Osteocyte (in vitro differentiated cells): ENCODE results near the gene CRYBG3. TPM values are rescaled to one million over a fixed set of nuclear protein-coding genes. Genes with fewer than 3 reads are reported as not detected.

ENCODE experiments used
- DNase-seq: peaks from one replicate; pipeline ENCODE4 v3.0.0; 2021; ENCODE audit warnings: mixed read lengths; ENCODE audit not compliant: unreplicated experiment; ENCODE audit errors: extremely low spot score
- H3K27ac Mint-ChIP-seq: one replicate; pipeline ENCODE4 v1.8.0; 2021; ENCODE audit warnings: mild to moderate bottlenecking, mixed read lengths; ENCODE audit not compliant: unreplicated experiment
- H3K27me3 Mint-ChIP-seq: one replicate; pipeline ENCODE4 v1.8.0; 2021; ENCODE audit warnings: mixed read lengths; ENCODE audit not compliant: unreplicated experiment
- H3K36me3 Mint-ChIP-seq: one replicate; pipeline ENCODE4 v1.8.0; 2021; ENCODE audit warnings: mixed read lengths; ENCODE audit not compliant: unreplicated experiment
- H3K4me1 Mint-ChIP-seq: one replicate; pipeline ENCODE4 v1.8.0; 2021; ENCODE audit warnings: mixed read lengths; ENCODE audit not compliant: unreplicated experiment
- H3K4me3 Mint-ChIP-seq: one replicate; pipeline ENCODE4 v1.8.0; 2021; ENCODE audit warnings: mild to moderate bottlenecking, moderate library complexity, mixed read lengths; ENCODE audit not compliant: unreplicated experiment
- H3K9me3 Mint-ChIP-seq: one replicate; pipeline ENCODE4 v1.8.0; 2021; ENCODE audit warnings: mixed read lengths; ENCODE audit not compliant: unreplicated experiment
- CTCF ChIP-seq: fragments of 200-600 bp; sonication (generic); IDR thresholded peaks from 2 replicates; pipeline ENCODE4 v1.5.0; 2021; ENCODE audit warnings: antibody characterized with exemption, mild to moderate bottlenecking, moderate library complexity
- total RNA-seq: library from RNA; stranded (reverse); gene quantifications from 2 replicates; pipeline ENCODE4 v1.2.1, GENCODE V29; 2021

Gene CRYBG3
- total RNA-seq, 1 donor from 2014 or later, result 13.5 TPM

- no peak overlapping the region for H3K4me3 Mint-ChIP-seq
- H3K9me3 Mint-ChIP-seq, result no peaks in the 10 kb centered on the region
- H3K27ac Mint-ChIP-seq, result no peak overlapping the region
- no peaks in the 10 kb centered on the region for H3K27me3 Mint-ChIP-seq
- peaks cover 5% of the 10 kb centered on the region for H3K36me3 Mint-ChIP-seq
- no peak for TF ChIP-seq CTCF
- H3K4me1 Mint-ChIP-seq, result no peaks in the 10 kb centered on the region
- no peak for DNase-seq
These were observed 42.0 kb downstream of the CRYBG3 start for GRCh38 chr3:97863775-97864174.

- Mint-ChIP-seq H3K36me3 (no peaks in the 10 kb centered on the region), H3K4me1 (peaks cover 26% of the 10 kb centered on the region), H3K4me3 (no peak overlapping the region), H3K9me3 (no peaks in the 10 kb centered on the region), H3K27me3 (no peaks in the 10 kb centered on the region), H3K27ac (peak overlapping the region; percentile 96)
- DNase-seq, result no peak
- TF ChIP-seq CTCF, result no peak
These were observed 49.4 kb downstream of the CRYBG3 start for GRCh38 chr3:97871186-97871585.

- peak overlapping the region; percentile 96 for H3K27ac Mint-ChIP-seq
- no peaks in the 10 kb centered on the region for H3K27me3 Mint-ChIP-seq
- no peaks in the 10 kb centered on the region for H3K36me3 Mint-ChIP-seq
- no peaks in the 10 kb centered on the region for H3K9me3 Mint-ChIP-seq
- peaks cover 26% of the 10 kb centered on the region for H3K4me1 Mint-ChIP-seq
- TF ChIP-seq CTCF, result no peak
- no peak for DNase-seq
- H3K4me3 Mint-ChIP-seq, result peak overlapping the region; percentile 28
These were observed 50.2 kb downstream of the CRYBG3 start for GRCh38 chr3:97871801-97872524.

- H3K27ac Mint-ChIP-seq, result peak overlapping the region; percentile 96
- peaks cover 26% of the 10 kb centered on the region for H3K4me1 Mint-ChIP-seq
- H3K4me3 Mint-ChIP-seq, result peak overlapping the region; percentile 28
- no peak for TF ChIP-seq CTCF
- H3K9me3 Mint-ChIP-seq, result no peaks in the 10 kb centered on the region
- no peaks in the 10 kb centered on the region for H3K27me3 Mint-ChIP-seq
- no peak for DNase-seq
- no peaks in the 10 kb centered on the region for H3K36me3 Mint-ChIP-seq
These were observed 50.8 kb downstream of the CRYBG3 start for GRCh38 chr3:97872525-97873042.

GRCh38 chr3:97880267-97880666, 58.5 kb downstream of the CRYBG3 start:
- Mint-ChIP-seq H3K27ac (no peak overlapping the region), H3K9me3 (no peaks in the 10 kb centered on the region), H3K4me1 (peaks cover 9% of the 10 kb centered on the region), H3K4me3 (no peak overlapping the region), H3K27me3 (no peaks in the 10 kb centered on the region), H3K36me3 (peaks cover 12% of the 10 kb centered on the region)
- TF ChIP-seq CTCF, result no peak
- DNase-seq, result no peak
